ENCODE results near the gene CYP21A2. TPM values are rescaled to one million over a fixed set of nuclear protein-coding genes. Genes with fewer than 3 reads are reported as not detected.
"Not testable (repeated sequence)": the region's sequence is repeated elsewhere in the genome, so short reads cannot be mapped to it uniquely, and the experiment has no call there.

CYP21A2 gene
- total RNA-seq = 1 to 10 TPM in 1 of 4 donors, under 1 TPM in 2, not detected in 1; 0.27 to 3.9 (median 0.88) TPM

DNA sequence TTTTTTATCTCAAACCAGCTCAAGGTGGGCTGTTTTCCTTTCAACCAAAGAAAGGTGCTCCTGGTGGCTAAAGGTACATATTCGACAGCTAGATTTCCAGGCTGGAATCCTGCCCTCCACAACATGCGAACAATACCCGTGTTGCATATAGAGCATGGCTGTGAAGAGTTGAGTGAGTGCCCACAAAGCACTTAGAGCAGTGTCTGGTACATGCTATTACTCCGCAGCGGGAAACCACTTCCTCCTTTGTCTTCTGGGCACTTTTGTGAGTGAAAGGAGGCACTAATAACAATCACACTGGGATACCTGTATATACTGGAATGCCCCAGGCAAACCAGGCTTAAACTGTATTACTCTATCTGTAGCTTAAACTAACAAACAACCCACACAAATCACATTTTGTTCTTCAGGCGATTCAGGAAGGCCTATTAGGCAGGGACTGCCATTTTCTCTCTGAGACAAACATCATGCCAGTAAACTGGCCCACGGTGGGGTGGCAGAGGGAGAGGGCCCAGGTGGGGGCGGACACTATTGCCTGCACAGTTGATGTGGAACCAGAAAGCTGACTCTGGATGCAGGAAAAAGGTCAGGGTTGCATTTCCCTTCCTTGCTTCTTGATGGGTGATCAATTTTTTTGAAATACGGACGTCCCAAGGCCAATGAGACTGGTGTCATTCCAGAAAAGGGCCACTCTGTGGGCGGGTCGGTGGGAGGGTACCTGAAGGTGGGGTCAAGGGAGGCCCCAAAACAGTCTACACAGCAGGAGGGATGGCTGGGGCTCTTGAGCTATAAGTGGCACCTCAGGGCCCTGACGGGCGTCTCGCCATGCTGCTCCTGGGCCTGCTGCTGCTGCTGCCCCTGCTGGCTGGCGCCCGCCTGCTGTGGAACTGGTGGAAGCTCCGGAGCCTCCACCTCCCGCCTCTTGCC is at the start of gene CYP21A2:
CYP21A2 (plus strand) TSS at position 818 of the 927 bp plus-strand sequence; CDS start at position 826, 8 bp downstream.
- intact Hi-C loops (cut with DNase I; ENCODE audit: low total_unique reads); H3K4me3 ChIP-seq (ENCODE audit: low read depth, poor library complexity, severe bottlenecking); DNase-seq (ENCODE audit: low spot score in 2 of 2): not testable (repeated sequence)
- WGBS, 2 donors = 71 to 76% methylated on average over 11 of the region's 19 CpGs

DNA sequence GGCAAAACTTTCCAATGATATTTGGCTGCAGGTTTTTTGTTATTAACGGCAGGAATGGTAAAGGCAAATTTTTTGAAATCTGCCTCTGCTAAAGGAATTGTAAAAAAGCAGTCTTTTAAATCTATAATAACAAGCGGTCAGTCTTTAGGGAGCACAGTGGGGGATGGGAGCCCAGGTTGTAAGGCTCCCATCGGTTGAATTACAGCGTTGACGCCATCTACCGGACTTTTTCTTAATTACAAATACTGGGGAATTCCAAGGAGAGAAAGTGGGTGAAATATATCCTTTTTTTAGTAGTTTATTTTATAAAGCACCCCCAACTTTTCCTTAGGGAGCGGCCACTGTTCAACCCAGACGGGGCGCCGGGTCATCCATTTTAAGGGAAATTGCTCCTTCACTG is 48.9 kb upstream of the CYP21A2 start:
- H3K4me3 ChIP-seq (ENCODE audit: low read depth, poor library complexity, severe bottlenecking); intact Hi-C loops (cut with DNase I; ENCODE audit: low total_unique reads); DNase-seq (ENCODE audit: low spot score in 2 of 2): not testable (repeated sequence)
- no CpG with 5 or more reads among the region's 10 CpGs for WGBS, 2 donors

DNA sequence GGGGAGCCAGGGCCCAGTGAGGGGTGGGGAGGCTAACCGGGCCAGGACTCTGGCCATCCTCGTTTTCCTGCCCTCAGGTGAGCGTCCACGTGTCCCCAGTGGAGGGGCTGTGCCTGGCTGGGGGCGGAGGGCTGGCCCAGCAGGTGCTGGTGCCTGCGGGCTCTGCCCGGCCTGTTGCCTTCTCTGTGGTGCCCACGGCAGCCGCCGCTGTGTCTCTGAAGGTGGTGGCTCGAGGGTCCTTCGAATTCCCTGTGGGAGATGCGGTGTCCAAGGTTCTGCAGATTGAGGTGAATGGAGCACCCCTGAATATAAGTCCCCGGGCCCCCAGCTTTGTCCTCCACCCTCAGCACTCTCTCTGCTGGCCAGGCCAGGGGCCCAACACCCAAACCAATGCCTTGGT is 43.8 kb upstream of the CYP21A2 start:
- H3K4me3 ChIP-seq (ENCODE audit: low read depth, poor library complexity, severe bottlenecking); intact Hi-C loops (cut with DNase I; ENCODE audit: low total_unique reads): not testable (repeated sequence)
- no CpG with 5 or more reads among the region's 14 CpGs for WGBS, 2 donors
- DNase-seq (ENCODE audit: low spot score in 2 of 2) = peak in 1 of 2 donors; percentile 83

DNA sequence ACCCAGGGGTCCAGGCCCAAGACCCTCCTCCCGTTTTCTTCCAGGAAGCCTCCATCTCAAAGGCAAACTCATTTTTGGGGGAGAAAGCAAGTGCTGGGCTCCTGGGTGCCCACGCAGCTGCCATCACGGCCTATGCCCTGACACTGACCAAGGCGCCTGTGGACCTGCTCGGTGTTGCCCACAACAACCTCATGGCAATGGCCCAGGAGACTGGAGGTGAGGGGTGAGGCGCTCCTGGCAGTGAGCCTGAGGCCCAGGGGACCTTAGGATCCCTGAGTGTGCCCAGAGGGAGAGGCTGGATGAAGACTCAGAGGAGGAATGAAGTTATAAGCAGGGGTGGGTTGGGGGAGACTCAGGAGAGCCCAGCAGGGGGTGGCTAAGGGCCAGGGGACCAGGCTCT is 41.8 kb upstream of the CYP21A2 start:
- peak in 1 of 2 donors; percentile 23 for DNase-seq (ENCODE audit: low spot score in 2 of 2)
- intact Hi-C loops (cut with DNase I; ENCODE audit: low total_unique reads) = not testable (repeated sequence)

DNA sequence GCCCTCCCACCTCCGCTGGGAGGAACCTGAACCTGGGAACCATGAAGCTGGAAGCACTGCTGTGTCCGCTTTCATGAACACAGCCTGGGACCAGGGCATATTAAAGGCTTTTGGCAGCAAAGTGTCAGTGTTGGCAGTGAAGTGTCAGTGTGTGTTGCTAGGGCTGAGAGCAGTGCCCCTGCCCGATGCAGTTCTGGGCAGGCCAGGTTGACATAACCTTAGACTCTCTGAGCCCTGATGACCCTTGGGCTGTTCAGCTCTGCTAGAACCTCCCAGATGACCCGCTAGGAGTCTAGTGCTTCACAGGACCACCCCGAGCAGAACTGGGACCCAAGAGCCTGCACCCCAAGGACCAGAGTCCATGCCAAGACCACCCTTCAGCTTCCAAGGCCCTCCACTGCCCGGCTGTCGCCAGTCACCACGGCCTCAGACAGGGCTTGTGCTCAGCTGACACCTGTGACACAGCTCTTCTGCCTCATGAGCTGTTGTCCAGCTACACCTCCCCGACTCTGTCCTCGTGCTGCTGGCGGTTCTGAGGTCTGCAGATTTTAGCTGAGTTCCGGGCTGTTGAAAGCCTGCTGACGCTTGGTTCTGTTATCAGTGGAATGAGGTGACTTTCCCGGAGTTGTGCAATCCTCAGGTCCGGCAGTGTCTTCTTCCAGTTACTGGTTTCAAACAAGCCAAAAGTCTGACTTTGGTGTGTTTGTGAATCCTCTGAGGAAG is 35.5 kb upstream of the CYP21A2 start:
- H3K4me3 ChIP-seq (ENCODE audit: low read depth, poor library complexity, severe bottlenecking); intact Hi-C loops (cut with DNase I; ENCODE audit: low total_unique reads); DNase-seq (ENCODE audit: low spot score in 2 of 2): not testable (repeated sequence)
- WGBS, 2 donors = no CpG with 5 or more reads among the region's 15 CpGs

More for the DNA sequence above, 41.8 kb upstream of the CYP21A2 start:
- not testable (repeated sequence) for H3K4me3 ChIP-seq (ENCODE audit: low read depth, poor library complexity, severe bottlenecking)
- WGBS, 2 donors = 98 to 100% methylated on average over 1 to 5 of the region's 6 CpGs

DNA sequence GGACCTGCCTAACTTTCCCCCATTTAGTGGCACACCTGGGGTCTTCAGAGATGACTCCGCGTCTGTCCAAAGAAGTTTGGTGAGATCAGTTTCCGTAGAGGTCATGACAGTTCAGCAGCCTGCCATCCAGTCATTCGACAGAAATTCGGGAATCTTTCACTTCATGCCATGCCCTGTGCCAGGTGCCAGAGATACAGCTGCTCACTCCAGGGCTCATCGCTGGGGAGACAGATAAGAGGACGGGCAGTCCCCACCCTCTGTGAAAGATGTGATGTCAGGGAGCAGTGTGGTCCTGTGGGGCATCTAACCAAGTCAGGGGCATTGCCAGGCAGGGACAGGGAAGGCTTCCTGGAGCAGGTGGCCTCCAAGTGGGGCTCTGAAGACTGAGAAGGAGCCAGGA is 34.9 kb upstream of the CYP21A2 start:
- WGBS, 2 donors = no CpG with 5 or more reads among the region's 7 CpGs
- H3K4me3 ChIP-seq (ENCODE audit: low read depth, poor library complexity, severe bottlenecking); intact Hi-C loops (cut with DNase I; ENCODE audit: low total_unique reads); DNase-seq (ENCODE audit: low spot score in 2 of 2): not testable (repeated sequence)

DNA sequence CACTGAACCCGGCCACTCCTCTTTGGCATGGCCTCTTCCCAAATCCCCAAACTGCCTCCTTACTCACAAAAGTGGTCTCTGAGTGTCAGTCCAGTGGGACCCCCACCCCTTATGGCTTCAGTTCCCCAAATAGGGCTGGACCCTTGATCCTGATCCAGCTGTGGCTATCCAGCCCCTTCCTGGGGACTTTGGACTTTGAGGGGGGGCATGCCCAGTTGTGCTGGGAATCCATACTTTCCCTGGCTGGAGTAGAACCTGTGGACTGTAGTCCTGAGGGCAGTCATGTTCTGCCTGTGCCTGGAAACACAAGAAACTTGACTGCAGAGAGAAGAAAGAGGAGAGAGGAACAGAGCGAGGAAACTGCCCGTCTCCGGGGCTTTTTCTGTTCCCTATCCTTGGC is 33.8 kb upstream of the CYP21A2 start:
- peak in 1 of 2 donors; percentile 23 for DNase-seq (ENCODE audit: low spot score in 2 of 2)
- WGBS, 2 donors = 70 to 74% methylated on average over 3 to 4 of the region's 4 CpGs
- intact Hi-C loops (cut with DNase I; ENCODE audit: low total_unique reads); H3K4me3 ChIP-seq (ENCODE audit: low read depth, poor library complexity, severe bottlenecking): not testable (repeated sequence)

DNA sequence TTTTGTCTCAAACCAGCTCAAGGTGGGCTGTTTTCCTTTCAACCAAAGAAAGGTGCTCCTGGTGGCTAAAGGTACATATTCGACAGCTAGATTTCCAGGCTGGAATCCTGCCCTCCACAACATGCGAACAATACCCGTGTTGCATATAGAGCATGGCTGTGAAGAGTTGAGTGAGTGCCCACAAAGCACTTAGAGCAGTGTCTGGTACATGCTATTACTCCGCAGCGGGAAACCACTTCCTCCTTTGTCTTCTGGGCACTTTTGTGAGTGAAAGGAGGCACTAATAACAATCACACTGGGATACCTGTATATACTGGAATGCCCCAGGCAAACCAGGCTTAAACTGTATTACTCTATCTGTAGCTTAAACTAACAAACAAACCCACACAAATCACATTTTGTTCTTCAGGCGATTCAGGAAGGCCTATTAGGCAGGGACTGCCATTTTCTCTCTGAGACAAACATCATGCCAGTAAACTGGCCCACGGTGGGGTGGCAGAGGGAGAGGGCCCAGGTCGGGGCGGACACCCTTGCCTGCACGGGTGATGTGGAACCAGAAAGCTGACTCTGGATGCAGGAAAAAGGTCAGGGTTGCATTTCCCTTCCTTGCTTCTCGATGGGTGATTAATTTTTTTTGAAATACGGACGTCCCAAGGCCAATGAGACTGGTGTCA is 33.2 kb upstream of the CYP21A2 start:
- DNase-seq (ENCODE audit: low spot score in 2 of 2) = peak in 1 of 2 donors; percentile 37
- 55 to 70% methylated on average over 9 of the region's 13 CpGs for WGBS, 2 donors
- intact Hi-C loops (cut with DNase I; ENCODE audit: low total_unique reads); H3K4me3 ChIP-seq (ENCODE audit: low read depth, poor library complexity, severe bottlenecking): not testable (repeated sequence)

DNA sequence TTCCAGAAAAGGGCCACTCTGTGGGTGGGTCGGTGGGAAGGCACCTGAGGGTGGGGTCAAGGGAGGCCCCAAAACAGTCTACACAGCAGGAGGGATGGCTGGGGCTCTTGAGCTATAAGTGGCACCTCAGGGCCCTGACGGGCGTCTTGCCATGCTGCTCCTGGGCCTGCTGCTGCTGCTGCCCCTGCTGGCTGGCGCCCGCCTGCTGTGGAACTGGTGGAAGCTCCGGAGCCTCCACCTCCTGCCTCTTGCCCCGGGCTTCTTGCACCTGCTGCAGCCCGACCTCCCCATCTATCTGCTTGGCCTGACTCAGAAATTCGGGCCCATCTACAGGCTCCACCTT is 32.7 kb upstream of the CYP21A2 start:
- DNase-seq (ENCODE audit: low spot score in 2 of 2); intact Hi-C loops (cut with DNase I; ENCODE audit: low total_unique reads): not testable (repeated sequence)
- 67 to 71% methylated on average over 8 to 9 of the region's 9 CpGs for WGBS, 2 donors

DNA sequence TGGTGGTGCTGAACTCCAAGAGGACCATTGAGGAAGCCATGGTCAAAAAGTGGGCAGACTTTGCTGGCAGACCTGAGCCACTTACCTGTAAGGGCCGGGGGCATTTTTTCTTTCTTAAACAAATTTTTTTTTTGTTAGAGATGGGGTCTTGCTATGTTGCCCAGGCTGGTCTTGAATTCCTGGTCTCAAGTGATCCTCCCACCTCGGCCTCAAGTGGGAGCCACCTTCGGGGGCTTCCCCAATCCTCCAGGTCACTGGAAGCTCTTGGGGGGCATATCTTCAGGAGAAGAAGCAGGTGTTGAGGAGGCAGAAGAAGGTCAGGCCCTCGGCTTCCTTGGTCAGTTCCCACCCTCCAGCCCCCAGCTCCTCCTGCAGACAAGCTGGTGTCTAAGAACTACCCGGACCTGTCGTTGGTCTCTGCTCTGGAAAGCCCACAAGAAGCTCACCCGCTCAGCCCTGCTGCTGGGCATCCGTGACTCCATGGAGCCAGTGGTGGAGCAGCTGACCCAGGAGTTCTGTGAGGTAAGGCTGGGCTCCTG is 32.2 kb upstream of the CYP21A2 start:
- intact Hi-C loops (cut with DNase I; ENCODE audit: low total_unique reads); H3K4me3 ChIP-seq (ENCODE audit: low read depth, poor library complexity, severe bottlenecking): not testable (repeated sequence)
- DNase-seq (ENCODE audit: low spot score in 2 of 2) = peak in 1 of 2 donors; percentile 7
- WGBS, 2 donors = 84 to 85% methylated on average over 8 of the region's 8 CpGs

More for the DNA sequence above, 32.7 kb upstream of the CYP21A2 start:
- not testable (repeated sequence) for H3K4me3 ChIP-seq (ENCODE audit: low read depth, poor library complexity, severe bottlenecking)

DNA sequence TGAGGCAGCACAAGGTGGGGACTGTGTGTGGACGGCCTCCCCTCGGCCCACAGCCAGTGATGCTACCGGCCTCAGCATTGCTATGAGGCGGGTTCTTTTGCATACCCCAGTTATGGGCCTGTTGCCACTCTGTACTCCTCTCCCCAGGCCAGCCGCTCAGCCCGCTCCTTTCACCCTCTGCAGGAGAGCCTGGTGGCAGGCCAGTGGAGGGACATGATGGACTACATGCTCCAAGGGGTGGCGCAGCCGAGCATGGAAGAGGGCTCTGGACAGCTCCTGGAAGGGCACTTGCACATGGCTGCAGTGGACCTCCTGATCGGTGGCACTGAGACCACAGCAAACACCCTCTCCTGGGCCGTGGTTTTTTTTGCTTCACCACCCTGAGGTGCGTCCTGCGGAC is 31.1 kb upstream of the CYP21A2 start:
- intact Hi-C loops (cut with DNase I; ENCODE audit: low total_unique reads) = not testable (repeated sequence)
- 72 to 78% methylated on average over 5 to 12 of the region's 12 CpGs for WGBS, 2 donors
- DNase-seq (ENCODE audit: low spot score in 2 of 2) = peak in 1 of 2 donors; percentile 15

DNA sequence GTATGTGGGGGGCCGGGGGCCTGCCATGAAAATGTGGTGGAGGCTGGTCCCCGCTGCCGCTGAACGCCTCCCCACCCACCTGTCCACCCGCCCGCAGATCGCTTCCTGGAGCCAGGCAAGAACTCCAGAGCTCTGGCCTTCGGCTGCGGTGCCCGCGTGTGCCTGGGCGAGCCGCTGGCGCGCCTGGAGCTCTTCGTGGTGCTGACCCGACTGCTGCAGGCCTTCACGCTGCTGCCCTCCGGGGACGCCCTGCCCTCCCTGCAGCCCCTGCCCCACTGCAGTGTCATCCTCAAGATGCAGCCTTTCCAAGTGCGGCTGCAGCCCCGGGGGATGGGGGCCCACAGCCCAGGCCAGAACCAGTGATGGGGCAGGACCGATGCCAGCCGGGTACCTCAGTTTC is 30.2 kb upstream of the CYP21A2 start:
- WGBS, 2 donors = no CpG with 5 or more reads among the region's 24 CpGs
- DNase-seq (ENCODE audit: low spot score in 2 of 2); intact Hi-C loops (cut with DNase I; ENCODE audit: low total_unique reads); H3K4me3 ChIP-seq (ENCODE audit: low read depth, poor library complexity, severe bottlenecking): not testable (repeated sequence)

More for the DNA sequence above, 31.1 kb upstream of the CYP21A2 start:
- not testable (repeated sequence) for H3K4me3 ChIP-seq (ENCODE audit: low read depth, poor library complexity, severe bottlenecking)

DNA sequence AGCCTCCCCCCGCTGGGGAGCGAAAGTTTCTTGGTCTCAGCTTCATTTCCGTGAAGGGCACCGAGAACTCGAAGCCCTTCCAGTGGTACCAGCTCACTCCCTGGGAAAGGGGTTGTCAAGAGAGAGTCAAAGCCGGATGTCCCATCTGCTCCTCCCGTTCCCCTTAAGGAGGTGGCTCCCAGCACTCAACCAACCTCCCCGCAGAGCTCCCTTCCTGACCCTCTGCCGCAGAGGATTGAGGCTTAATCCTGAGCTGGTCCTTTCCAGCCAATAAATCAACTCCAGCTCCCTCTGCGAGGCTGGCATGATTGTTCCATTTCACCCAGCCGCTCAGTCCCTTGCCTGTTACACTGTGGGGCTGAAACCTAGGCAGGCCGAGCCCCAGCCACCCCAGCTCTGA is 29.6 kb upstream of the CYP21A2 start:
- WGBS, 2 donors = 65 to 72% methylated on average over 7 to 9 of the region's 12 CpGs

DNA sequence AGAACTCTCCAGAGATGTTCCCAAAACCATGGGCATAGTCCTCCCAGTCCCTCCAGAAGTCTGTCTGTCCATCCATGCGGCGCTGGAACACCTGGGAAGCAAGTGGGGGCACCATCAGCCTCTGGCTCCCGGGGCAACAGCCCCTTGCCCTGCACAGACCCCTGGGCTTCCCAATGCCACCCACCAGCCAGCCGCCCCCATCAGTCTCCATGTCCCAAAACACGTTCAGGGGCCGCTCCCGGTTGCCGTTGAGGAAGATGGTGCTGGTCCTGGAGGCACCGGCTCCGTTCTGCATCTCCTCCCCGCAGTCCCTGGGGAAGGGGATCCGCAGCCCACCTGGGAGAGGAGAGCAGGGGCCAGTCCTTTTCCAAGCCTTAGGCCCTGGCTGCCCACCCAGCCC is 28.7 kb upstream of the CYP21A2 start:
- 60 to 90% methylated on average over 4 to 8 of the region's 12 CpGs for WGBS, 2 donors
- H3K4me3 ChIP-seq (ENCODE audit: low read depth, poor library complexity, severe bottlenecking); intact Hi-C loops (cut with DNase I; ENCODE audit: low total_unique reads): not testable (repeated sequence)
- peak in 1 of 2 donors; percentile 8 for DNase-seq (ENCODE audit: low spot score in 2 of 2)

More for the DNA sequence above, 29.6 kb upstream of the CYP21A2 start:
- intact Hi-C loops (cut with DNase I; ENCODE audit: low total_unique reads); DNase-seq (ENCODE audit: low spot score in 2 of 2); H3K4me3 ChIP-seq (ENCODE audit: low read depth, poor library complexity, severe bottlenecking): not testable (repeated sequence)
